ENCODE data around the gene BEGAIN. TPM values are rescaled to one million over a fixed set of nuclear protein-coding genes. Genes with fewer than 3 reads are reported as not detected.

BEGAIN gene
- total and polyA plus RNA-seq, 2 donors (not counting 3 experiments of a cell fraction or from before 2014, with no cell fraction given): 0.49 TPM; not detected in 1

GRCh38 chr14:100577321-100577985, 9.8 kb downstream of the BEGAIN start:
- TF ChIP-seq POLR2AphosphoS5 (IDR thresholded peaks at IDR 0.05; ENCODE audit: insufficient read depth, low read depth, low read length) (no peak), GATA2 (IDR thresholded peaks at IDR 0.05; ENCODE audit: insufficient read depth, insufficient read length, low read depth, low read length) (no peak), FOS (IDR thresholded peaks at IDR 0.05; ENCODE audit: borderline replicate concordance, insufficient read depth, low read length) (no peak), CTCF (IDR thresholded peaks at IDR 0.05; ENCODE audit: extremely low read depth in 1 of 2, insufficient read depth in 1 of 2, low read depth in 1 of 2, low read length in 2 of 2) (no peak), MAX (IDR thresholded peaks at IDR 0.05; ENCODE audit: insufficient read depth, insufficient read length) (no peak), JUN (IDR thresholded peaks at IDR 0.05; ENCODE audit: borderline replicate concordance, insufficient read depth, insufficient read length, low read depth) (no peak), POLR2A (IDR thresholded peaks at IDR 0.05; ENCODE audit: low read depth, low read length) (no peak), MYC (IDR thresholded peaks at IDR 0.05; ENCODE audit: low read depth, low read length) (no peak), EZH2 (IDR thresholded peaks at IDR 0.05; ENCODE audit: borderline replicate concordance, low read depth, low read length, severe bottlenecking) (no peak)
- no peak overlapping the region for H3K4me2 ChIP-seq (ENCODE audit: insufficient read depth, low read length)
- H2AFZ ChIP-seq (ENCODE audit: low read depth, low read length): no peak overlapping the region
- CTCF ChIA-PET: no interaction called here
- POLR2A ChIA-PET: no interaction called here
- H3K9ac ChIP-seq (replicated peaks; ENCODE audit: extremely low read depth, insufficient read depth, low read length): no peak overlapping the region
- no peaks in the 10 kb centered on the region for H3K9me3 ChIP-seq (replicated peaks; ENCODE audit: control insufficient read depth, insufficient read depth, low read length)
- no peaks in the 10 kb centered on the region for H3K9me1 ChIP-seq (replicated peaks; ENCODE audit: control insufficient read depth, extremely low read depth, insufficient read depth, low read length)
- no peak overlapping the region for H3K4me3 ChIP-seq (replicated peaks in 1 of 3; ENCODE audit: insufficient read depth in 1 of 3, low read depth in 1 of 3, low read length in 3 of 3)
- dilution Hi-C loops (cut with MboI; ENCODE audit: extremely low pct_ligation_motif_present, low sequenced_read_pairs) (no loop called here), intact Hi-C loops (cut with micrococcal nuclease) (no loop called here)
- H3K36me3 ChIP-seq (ENCODE audit: control insufficient read depth in 2 of 2, extremely low read depth in 1 of 2, insufficient read depth in 2 of 2, low read length in 2 of 2): no peaks in the 10 kb centered on the region
- no peak for FAIRE-seq
- BruUV-seq (replicated peaks): no TSS peak
- H4K20me1 ChIP-seq (replicated peaks; ENCODE audit: control insufficient read depth, extremely low read depth, insufficient read depth, low read length): no peaks in the 10 kb centered on the region
- H3K4me1 ChIP-seq (ENCODE audit: control insufficient read depth, extremely low read depth, insufficient read depth, low read length): no peaks in the 10 kb centered on the region
- H3K27me3 ChIP-seq (ENCODE audit: control insufficient read depth in 2 of 2, insufficient read depth in 2 of 2, low read length in 2 of 2): no peaks in the 10 kb centered on the region
- H3K79me2 ChIP-seq (ENCODE audit: control insufficient read depth, insufficient read depth, low read length): no peaks in the 10 kb centered on the region
- no peak overlapping the region for H3K27ac ChIP-seq (ENCODE audit: insufficient read depth, low read depth, low read length)
- no peak for DNase-seq (ENCODE audit: low read depth, low spot score)
